ENCODE results near the gene KRT1.

The KRT1 gene

GRCh38 chr12:52720365-52720886 lies 40.2 kb upstream of the KRT1 start:
- Histone ChIP-seq H3K36me3 (ENCODE audit: control insufficient read depth in 2 of 2, insufficient read depth in 1 of 2, low read length in 2 of 2) (no peaks in the 10 kb centered on the region), H3K27ac (ENCODE audit: extremely low read depth, low read depth, low read length) (no peak overlapping the region), H3K9me3 (ENCODE audit: control insufficient read depth, insufficient read depth, low read depth, low read length) (no peaks in the 10 kb centered on the region), H3K4me1 (ENCODE audit: control insufficient read depth, insufficient read depth, low read length) (no peaks in the 10 kb centered on the region), H3K4me3 (ENCODE audit: low read depth, low read length) (no peak overlapping the region)
- POLR2A ChIA-PET: no interaction called here
- no peak for TF ChIP-seq OSR2 (tag by site-specific recombination; IDR thresholded peaks at IDR 0.05)
- TF ChIP-seq ZNF274 (IDR thresholded peaks at IDR 0.05; ENCODE audit: low read length): no peak
- TF ChIP-seq ZNF274 (tag by site-specific recombination; IDR thresholded peaks at IDR 0.05; ENCODE audit: borderline replicate concordance): no peak
- no peak for TF ChIP-seq HOXC10 (CRISPR knock-in tag; IDR thresholded peaks at IDR 0.05)
- TF ChIP-seq ZNF513 (tag by site-specific recombination; IDR thresholded peaks at IDR 0.05): no peak
- no peak for TF ChIP-seq ZNF350 (tag by site-specific recombination; IDR thresholded peaks at IDR 0.05)
- TF ChIP-seq ZNF544 (tag by site-specific recombination; IDR thresholded peaks at IDR 0.05): no peak
- TF ChIP-seq ZNF629 (tag by site-specific recombination; IDR thresholded peaks at IDR 0.05): no peak
- no peak for TF ChIP-seq PRDM4 (tag by site-specific recombination; IDR thresholded peaks at IDR 0.05)
- TF ChIP-seq ZSCAN23 (tag by site-specific recombination; IDR thresholded peaks at IDR 0.05): no peak
- no peak for TF ChIP-seq PRDM1 (tag by site-specific recombination; IDR thresholded peaks at IDR 0.05)
- TF ChIP-seq ZNF19 (tag by site-specific recombination; IDR thresholded peaks at IDR 0.05; ENCODE audit: low read depth): no peak
- no peak for TF ChIP-seq ZSCAN16 (tag by site-specific recombination; IDR thresholded peaks at IDR 0.05)
- CTCF ChIA-PET: interaction anchor here (0.5 to 1.0 kb wide), 5 partner anchors 118 to 348 kb away, joined by 3 to 4 read pairs (median 3); no protein-coding TSS in a partner anchor

DNA sequence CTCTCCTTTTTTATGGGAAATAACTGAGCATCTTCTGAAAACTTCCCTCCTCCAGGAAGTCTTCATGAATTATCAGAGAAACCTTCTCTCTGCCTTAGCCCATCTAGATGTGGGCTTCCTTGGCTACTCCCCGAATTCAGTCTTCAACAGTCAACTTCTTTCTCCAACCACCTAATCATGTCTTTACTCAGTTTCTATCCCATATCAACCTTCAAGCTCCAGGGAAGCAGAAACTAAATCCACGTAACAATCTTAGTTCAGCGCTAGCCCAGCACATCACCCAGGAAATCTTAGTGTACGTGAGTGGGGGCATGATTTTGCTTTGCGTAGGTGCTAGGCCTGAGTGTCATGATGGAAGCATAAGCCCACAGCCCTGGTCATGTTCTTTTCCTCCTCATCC lies 35.9 kb upstream of the KRT1 start:
- Histone ChIP-seq H3K4me1 (ENCODE audit: control insufficient read depth, insufficient read depth, low read length) (no peaks in the 10 kb centered on the region), H3K9me3 (ENCODE audit: control insufficient read depth, insufficient read depth, low read depth, low read length) (no peaks in the 10 kb centered on the region), H3K36me3 (ENCODE audit: control insufficient read depth in 2 of 2, insufficient read depth in 1 of 2, low read length in 2 of 2) (no peaks in the 10 kb centered on the region), H3K27ac (ENCODE audit: extremely low read depth, low read depth, low read length) (no peak overlapping the region), H3K4me3 (ENCODE audit: low read depth, low read length) (no peak overlapping the region)
- ChIA-PET CTCF (interaction anchor here (0.6 to 1.2 kb wide), 3 partner anchors 25 to 165 kb away, joined by 3 to 6 read pairs (median 3); no protein-coding TSS in a partner anchor), POLR2A (no interaction called here)
- TF ChIP-seq EGR2 (tag by site-specific recombination; IDR thresholded peaks at IDR 0.05; ENCODE audit: low read depth) (peak; percentile 30; the same call in 1 of the 2 replicates), GLIS2 (tag by site-specific recombination; IDR thresholded peaks at IDR 0.05) (no peak)

- no peaks in the 10 kb centered on the region for H3K4me1 ChIP-seq (ENCODE audit: control insufficient read depth, insufficient read depth, low read length)
- no peaks in the 10 kb centered on the region for H3K36me3 ChIP-seq (ENCODE audit: control insufficient read depth in 2 of 2, insufficient read depth in 1 of 2, low read length in 2 of 2)
- no peak overlapping the region for H3K4me3 ChIP-seq (ENCODE audit: low read depth, low read length)
- H3K9me3 ChIP-seq (ENCODE audit: control insufficient read depth, insufficient read depth, low read depth, low read length): no peaks in the 10 kb centered on the region
- H3K27ac ChIP-seq (ENCODE audit: extremely low read depth, low read depth, low read length): no peak overlapping the region
- ChIA-PET POLR2A (no interaction called here), CTCF (interaction anchor here (1.2 kb wide), 1 partner anchor 165 kb away, joined by 3 read pairs; no protein-coding TSS in a partner anchor)
- TF ChIP-seq ZNF610 (tag by site-specific recombination; IDR thresholded peaks at IDR 0.05; ENCODE audit: borderline replicate concordance) (no peak), ZNF791 (tag by site-specific recombination; IDR thresholded peaks at IDR 0.05) (no peak), YY1 (tag by site-specific recombination; IDR thresholded peaks at IDR 0.05) (no peak), ZNF112 (tag by site-specific recombination; IDR thresholded peaks at IDR 0.05) (no peak), CTCF (tag by site-specific recombination; IDR thresholded peaks at IDR 0.05) (no peak)
Observed at GRCh38 chr12:52715416-52715815, 35.2 kb upstream of the KRT1 start.
